Central memory CD4-positive, alpha-beta T cell (primary cell): ENCODE measurements around the gene OGT.
"Not testable (repeated sequence)": the region's sequence is repeated elsewhere in the genome, so short reads cannot be mapped to it uniquely, and the experiment has no call there.

Experiments used
- DNase-seq: peaks from one replicate; pipeline ENCODE4 v3.0.0; 2022

The OGT gene

DNA sequence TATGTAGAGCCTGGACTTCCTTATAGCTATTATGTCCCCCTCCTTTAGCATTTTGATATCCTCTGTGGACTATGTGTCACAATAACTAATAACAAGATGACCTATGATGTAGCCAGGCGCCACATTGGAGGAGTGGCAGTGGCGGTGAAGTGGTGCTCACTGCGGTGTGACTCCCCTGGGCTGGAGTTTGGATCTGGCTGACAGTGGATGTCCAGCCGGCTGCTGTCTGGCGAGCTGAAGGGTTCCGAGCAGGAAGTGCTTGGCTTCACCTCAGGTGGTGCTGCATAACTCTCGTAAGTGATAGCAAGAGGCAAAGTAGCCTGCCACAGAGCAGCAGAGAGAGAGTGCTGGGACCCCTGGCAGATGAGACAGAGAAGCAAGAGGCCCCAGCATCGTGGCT is 60.3 kb downstream of the OGT start:
- DNase-seq: not testable (repeated sequence)

DNA sequence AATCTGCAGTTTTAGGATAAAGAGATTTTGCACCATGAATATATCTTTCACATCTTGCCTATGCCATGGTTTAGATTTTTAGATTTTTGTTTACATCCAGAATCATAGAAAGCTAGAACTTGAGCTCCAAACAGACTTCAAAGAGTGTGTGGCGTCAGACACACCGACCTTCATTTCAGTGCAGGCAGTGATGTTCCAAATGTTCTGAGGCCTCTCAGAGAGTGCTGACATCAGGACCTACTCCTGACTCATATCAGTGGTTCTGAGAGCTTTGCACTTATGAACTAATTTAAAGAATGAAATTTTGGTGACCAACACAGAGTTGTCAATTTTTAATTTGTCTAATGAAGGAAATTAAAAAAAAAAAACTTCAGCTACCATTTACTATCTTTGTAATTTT is 67.1 kb downstream of the OGT start:
- no peak for DNase-seq

DNA sequence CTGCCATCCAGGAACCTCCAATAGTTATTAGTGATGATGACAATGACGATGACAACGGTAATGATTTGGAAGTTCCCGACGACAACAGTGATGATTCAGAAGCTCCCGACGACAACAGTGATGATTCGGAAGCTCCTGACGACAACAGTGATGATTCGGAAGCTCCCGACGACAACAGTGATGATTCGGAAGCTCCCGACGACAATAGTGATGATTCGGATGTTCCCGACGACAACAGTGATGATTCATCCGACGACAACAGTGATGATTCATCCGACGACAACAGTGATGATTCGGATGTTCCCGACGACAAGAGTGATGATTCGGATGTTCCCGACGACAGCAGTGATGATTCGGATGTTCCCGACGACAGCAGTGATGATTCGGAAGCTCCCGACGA is 70.7 kb downstream of the OGT start:
- no peak for DNase-seq

DNA sequence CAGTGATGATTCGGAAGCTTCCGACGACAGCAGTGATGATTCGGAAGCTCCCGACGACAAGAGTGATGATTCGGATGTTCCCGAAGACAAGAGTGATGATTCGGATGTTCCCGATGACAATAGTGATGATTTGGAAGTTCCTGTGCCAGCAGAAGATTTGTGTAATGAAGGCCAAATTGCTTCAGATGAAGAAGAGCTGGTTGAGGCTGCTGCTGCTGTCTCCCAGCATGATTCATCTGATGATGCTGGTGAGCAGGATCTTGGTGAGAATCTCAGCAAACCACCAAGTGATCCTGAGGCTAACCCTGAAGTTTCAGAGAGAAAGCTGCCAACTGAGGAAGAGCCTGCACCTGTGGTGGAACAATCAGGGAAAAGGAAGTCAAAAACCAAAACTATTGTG is 71.2 kb downstream of the OGT start:
- DNase-seq: no peak

DNA sequence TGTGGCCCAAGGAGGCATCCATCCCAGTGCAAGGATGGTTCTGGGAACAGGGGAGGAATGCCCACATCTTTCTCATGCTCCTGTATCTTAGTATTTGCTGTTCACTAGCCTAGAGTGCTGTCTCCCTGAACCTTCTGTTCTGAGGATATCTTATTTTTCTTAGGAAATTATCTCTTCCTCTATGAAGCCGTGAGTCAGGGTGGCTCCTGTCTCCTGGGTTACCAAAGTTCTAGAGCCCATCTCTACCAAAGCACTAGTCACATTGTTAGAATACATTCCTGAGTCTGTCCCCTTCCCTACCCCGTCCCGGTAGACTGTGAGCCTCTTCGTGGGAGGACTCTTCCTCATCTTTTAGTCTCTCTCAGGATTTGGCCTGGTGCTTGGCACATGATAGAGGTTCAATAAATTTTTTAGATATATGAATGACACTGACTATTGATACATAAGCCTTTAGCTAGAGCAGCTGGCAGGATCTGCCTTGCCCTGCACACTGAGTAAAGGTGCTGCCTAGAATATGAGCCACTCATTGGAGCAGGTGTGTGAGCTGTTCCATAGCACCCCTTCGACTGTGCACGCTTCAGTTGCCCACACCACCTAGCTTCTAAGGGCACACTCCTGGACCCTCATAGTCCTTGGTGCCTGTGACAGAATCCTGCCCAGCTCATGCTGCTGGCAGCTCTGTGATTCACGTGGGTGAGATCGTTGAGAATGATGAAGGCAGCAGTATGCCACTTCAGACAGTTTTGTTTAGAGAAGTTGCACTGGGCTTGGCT is 72.1 kb downstream of the OGT start:
- no peak for DNase-seq

DNA sequence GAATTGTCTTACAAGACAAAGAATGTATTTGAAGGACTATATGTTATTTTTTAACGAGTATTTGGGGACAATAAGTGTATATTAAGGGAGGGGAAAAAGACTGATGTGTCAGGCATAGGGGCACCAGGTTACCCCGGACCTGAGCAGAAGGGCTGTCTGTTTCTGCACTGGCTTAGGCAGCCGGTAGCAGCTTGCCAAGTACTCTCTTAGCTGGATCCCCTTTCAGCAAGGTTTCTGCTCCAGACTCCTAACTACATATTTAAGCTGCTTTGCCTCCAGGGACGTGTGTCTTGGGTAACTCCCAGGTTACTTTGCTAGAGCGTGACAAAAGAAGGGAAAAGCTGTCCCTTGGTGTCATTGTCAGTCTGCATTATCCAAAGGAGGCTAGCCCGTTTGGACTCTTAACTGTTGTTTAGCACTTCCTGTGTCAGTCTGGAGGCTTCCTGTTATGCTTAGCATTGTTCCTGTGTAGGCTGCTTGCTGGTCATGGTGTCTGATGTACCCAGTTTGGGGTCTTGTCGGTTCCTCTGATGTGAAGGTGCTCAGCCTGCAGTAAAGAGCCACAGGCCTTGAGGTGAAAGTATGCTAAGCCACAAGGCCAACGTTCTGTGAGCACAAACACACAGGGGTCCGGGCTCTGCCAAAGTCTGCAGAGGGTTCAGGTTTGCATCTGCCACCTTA is 73.8 kb downstream of the OGT start:
- DNase-seq: peak; percentile 41

DNA sequence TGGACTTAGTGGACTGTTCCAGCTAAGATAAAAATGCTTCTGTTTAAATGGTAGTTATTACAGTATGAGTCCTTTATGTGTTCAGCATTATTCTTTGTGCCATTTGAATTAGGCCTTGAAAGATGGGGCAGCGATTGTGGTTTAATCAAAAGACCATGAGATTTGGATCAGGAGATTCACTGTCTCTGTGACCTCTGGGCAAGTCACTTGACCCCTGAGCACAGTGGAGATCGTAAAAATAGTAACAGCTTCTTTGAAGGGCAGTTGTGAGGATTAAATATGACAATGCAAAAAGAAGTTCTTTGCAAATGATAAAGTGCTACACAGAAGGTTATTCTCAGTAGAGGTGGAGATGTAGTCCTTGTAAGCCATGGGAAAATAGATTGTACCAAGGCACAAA is 74.6 kb downstream of the OGT start:
- DNase-seq: no peak

DNA sequence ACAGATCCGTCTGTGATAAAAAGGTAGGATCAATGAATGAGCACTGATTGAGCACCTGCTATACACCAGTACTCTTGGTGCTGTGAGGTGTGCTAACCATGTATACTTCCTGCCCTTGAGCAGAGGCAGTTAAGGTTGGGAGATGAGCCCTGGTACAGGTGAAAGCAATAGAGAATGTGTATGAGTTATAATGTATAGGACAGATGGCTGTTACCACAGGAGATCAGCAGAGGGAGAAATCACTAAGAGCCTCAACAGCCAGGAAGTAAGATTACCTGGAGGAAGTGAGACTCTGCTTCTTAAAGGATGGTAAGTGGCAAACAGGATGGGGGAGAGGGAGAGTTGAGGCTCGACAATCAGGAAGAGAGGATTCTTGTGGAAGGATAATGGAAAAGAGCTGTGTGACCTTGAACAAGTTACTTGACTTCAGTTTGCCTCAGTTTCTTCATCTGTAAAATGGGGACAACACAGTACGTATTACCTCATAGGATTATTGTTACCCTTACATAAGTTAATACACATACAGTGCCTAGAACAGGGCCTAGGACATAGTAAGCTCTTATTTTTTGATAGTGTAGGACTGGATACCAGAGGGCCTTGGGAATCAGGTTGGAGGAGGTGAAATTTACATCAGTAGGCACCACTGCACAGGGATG is 76.3 kb downstream of the OGT start:
- peak; percentile 28 for DNase-seq

DNA sequence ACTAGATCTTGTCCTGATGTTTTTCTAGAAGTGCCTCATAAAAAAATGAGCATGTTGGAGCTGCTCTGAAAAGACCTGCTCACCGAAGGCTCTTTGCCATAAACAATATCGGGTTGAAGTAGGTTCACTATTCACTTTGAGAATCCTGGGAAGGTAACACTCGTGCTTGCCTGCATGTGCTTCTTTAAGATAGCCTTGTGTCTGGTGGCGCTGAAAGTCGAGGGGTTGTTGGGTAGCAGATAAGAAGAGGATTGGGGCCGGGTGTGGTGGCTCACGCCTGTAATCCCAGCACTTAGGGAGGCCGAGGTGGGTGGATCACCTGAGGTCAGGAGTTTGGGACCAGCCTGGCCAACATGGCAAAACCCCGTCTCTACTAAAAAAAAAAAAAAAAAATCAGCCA is 78.8 kb downstream of the OGT start:
- DNase-seq: not testable (repeated sequence)

DNA sequence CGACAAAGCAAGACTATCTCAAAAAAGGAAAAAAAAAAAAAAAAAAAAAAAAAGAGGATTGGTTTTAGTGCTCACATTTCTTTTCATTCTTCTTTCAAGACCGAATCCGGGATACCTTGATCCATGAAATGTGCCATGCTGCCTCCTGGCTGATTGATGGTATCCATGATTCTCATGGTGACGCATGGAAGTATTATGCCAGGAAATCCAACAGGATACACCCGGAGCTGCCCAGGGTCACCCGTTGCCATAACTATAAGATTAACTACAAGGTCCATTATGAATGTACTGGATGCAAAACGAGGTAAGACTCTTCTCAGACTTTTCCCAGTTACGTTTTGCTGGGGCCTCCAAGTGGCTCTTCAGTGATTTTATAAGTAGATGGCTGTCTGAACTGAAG is 79.4 kb downstream of the OGT start:
- no peak for DNase-seq

DNA sequence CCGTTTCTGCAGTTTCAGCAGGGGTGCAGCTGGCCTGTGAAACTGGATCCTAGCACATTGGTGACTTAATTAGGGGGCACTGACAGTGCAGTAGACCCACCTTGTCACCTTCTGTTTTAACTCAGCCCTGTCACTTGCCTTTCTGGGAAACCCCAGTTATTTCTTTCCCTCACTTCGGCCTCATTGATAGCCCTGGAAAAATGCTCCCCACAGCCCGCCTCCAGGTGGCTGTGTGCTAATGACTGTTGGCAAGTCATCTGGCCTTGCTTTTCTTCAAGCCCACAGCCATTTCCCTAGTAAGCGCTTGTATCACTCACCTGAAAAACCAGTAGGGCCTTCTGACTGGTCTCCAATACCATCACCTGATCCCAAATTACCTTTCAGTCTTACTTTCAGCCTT is 82.2 kb downstream of the OGT start:
- DNase-seq: no peak

DNA sequence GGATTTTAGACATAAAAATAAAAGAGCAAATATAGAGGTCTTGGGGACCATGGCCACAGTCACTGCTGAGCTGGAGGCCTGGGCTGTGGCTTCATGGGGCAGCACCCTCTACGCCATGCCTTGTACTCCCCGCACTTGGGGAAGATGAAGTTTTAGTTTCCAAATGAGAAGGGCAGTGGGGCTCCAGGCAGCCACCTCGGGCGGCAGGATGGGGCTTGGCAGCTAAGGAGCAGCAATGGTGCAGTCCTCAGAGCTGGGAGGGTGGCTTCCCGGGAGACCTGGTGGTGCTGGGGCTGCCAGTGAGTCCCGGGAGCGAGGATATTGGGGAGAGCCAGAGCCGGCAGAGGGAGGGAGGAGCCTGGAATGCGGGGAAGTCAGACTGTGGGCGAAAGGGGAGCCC is 83.0 kb downstream of the OGT start:
- DNase-seq: no peak

DNA sequence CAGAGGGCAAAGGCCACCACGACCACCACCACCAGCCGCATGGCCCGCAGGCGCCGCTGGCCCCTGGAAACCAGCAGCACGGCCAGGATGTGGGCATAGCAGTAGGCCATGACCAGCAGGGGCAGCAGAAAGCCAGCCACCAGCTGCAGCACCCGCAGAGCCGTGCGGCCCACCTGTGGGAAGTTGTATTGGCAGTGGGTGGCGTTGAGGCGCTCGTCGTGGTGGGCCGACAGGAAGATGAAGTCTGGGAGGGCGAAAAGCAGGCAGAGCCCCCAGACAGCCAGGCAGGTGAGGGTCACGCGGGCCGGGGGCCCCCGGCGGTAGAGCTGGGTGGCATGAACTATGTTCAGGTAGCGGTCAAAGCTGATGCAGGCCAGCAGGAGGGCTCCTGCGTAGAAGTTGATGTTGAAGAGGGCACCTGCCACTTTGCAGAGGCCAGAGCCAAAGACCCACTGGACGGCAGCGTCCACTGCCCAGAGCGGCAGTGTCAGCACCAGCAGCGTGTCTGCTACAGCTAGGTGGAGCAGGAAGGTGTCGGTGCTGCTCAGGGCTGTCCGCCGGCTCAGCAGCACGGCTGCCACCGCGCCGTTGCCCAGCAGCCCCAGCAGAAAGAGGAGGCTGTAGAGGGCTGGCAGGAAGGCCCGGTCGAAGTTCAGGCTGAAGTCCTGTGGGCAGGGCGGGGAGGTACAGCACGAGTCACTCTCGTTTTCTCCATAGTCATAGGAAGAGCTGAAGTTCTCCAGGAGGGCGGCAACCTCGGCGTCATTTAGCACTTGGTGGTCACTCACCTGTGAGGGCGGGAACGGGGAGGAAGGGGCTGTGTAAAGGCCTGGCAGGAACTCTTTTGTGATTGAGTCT is 84.0 kb downstream of the OGT start:
- DNase-seq: no peak

DNA sequence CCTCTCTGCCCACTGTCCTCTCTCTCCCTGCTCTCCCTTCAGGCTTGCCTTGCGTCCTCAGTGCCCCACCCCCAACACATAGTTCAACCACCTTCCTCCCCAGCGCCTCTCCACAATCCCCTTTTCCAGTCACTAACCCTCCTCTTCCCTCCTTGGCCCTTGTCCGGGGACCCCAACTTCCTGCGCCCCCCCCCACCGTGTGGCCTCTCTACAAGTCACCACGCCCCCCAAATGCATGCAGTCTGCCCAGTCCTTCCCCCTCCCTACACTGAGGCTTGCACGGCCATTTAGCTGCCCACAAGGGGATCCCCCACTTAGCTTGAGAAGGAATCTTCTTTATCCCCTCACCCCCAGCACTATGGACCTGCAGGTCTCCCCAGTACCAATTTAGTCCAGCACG is 84.8 kb downstream of the OGT start:
- DNase-seq: no peak

DNA sequence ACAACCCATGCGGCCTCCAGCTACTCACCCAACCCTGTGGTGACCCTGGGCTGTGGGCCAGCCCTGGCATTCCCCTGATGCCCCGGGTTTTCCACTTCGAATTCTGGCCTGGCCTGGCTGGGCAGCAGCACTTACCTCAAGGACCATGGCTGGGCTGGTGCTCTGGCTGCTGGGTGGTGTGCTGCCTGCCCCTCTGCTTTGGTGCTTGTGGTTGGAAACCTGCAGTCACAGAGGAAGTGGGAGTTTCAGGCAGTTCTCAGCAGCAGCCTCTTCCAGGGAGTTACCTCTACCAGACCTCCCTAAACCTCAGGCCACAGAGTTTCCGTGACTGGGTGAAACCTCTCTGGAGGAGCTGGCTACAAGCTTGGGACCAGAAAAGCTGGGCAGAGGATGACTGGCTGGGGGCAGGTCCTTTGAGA is 85.4 kb downstream of the OGT start, which contains the start of gene CXCR3:
Gene CXCR3 (minus strand): TSS at position 209 of the 419 bp plus-strand sequence. CDS start 62 bp downstream, at position 147.
- peak; percentile 53 for DNase-seq

DNA sequence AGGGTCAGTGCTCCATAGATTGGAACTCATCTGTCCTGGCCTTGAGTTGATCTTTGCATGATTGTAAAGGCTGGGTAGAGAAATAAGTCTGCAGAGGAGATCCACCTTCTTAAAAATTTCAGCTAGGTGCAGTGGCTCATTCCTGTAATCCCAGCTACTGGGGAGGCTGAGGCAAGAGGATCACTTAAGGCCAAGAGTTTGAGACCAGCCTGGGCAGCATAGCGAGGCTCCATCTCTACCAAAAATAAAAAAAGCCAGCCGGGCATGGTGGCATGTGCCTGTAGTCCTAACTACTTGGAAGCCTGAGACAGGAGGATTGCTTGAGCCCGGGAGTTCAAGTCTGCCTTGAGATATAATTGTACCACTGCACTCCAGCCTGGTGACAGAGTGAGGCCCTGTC is 85.9 kb downstream of the OGT start:
- DNase-seq: no peak

DNA sequence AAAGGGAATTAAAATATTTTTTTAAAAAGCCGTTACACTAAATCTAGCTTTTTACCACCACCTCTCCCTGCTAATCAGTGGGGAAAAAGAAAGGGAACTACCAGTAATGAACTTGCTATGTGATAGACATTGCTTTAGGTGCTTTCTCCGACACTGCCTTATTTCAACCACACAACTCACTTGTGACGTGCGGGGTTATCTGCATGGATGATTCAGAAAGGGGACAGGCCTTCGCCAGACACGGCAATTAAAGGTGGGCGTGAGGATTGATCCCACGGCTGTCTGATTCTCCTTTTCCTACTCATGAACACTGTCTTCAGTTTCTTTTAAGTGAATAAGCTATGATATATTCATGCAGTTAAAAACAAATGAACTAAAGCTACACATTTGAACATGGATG is 86.3 kb downstream of the OGT start:
- peak; percentile 62 for DNase-seq

DNA sequence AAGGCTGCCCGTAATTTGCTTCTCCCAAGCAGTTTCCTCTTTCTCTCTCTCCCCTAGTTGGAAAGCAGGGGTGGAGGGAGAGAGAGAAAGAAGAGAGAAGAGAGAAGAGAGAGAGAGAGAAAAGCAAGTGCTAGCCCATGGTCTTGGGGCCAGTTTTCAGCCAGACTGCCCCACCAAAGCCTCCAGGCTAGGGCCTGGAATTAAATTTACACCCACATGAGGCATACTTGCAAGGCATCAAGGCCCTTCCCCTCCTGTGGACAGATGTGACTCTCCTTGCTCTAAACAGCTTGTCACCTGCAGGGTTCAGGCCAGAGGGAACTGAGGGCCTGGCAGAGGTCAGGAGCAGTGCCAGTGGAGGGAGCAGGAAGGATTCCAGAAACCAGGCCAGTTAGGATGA is 87.1 kb downstream of the OGT start:
- DNase-seq: no peak

DNA sequence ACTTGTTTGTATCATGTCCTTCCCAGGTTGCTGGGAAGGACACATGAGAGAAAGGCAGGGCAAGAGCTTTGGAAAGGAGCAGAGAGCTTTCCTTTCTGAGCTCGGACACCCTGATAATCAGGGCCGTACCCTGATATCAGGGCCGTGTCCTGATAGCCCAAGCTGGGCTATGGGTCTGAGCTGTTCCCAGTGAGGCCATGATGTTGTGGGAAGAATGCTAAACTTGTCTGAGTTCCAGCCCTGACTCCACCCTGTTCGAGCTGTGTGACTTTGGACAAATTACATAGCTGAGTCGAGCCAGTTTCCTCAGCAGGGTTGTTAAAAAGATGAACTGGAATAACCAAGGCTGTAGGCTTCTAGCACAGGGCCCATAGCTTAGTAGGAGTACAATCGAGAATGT is 88.7 kb downstream of the OGT start:
- no peak for DNase-seq

DNA sequence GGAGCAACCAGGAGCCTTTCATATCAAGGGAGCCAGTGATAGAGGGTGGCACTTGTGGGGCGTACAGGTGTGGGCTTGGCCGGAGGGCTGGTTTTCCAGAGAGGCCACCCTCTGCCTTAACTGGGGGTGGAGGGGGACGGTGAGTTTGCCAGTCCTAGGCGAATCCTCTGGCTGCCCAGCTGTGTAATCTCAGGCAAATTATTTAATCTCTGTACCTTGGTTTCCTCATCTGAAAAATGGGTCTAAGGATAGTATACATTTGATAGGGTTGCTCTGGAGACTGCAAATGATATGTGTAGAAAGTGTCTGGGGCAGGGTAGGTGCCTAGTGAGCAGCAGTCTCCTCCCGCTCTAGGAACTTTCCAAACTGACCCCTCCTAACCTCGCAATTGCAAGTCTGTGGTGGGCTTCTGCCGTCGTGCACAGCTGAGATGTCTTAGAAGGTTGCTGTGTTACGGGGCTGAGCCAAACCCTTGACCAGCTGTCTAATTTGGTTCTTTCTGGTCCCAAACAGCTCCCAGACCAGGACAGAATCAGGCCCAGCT is 89.2 kb downstream of the OGT start:
- DNase-seq: no peak

DNA sequence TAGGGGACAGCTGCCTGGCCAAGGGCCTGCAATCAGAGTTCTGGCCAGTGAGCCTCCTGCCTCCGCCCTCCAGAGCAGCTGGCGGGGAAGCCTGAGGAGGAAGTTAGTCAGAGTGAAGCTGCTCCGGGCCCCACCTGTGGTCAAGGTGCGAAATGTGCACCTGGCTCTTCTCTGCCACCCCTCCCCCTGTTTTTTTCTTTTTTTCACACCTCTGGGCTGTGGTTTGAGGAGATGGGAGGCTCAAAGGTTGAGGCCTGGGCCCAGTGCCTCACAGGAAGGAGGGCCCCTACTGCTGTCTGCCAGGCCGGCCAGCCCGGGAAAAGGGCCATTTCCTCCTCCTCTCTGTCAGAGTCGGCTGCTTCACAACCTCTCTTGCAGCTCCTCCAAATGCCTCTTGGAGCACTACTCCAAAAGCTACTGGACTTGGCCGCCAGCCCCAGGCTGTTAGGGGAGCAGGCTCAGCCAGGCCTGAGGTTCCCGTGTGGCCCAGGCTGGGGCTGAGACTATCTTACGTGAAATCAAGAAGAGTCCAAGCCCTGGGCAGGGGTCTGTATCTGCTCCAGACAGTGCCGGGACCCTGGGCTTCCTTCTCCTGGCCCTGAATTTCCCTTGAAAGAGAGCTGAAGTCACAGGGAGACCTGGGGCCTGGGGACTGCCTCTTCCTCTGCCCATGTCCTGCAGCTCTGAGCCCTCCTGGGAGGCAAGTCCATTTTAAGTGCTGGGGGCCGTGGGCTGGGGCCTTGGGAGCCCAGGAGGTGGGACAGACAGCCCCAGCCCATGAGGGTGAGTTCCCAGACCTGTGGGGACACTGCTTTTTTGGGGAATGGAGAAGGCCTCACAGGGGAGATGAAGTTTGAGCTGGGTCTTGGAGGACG is 89.9 kb downstream of the OGT start:
- peak; percentile 80 for DNase-seq

DNA sequence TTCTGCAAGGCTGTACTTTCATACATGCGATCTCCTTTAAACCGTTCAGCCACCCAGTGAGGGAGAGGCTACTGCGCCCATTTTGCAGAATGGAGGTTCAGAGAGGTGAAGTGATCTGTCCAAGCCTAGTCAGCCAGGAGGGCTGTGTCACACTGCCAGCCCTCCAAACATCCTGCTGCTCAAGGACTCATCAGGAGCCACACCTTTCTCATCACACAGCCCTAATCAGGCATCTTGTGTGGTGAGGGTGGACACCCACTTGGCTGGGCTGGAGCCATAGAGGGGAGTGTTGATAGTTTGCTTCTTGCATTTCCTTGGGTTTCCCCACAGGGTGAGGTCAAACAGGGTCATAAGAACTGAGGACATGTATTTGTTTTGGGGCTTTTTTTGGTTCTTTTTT is 90.8 kb downstream of the OGT start:
- no peak for DNase-seq
